Esophagus muscularis mucosa (tissue), 4 donors: ENCODE measurements around the gene CPA4.

Experiments used
- EP300 ChIP-seq: sonication (generic); formaldehyde crosslinking; IDR thresholded peaks from one replicate; pipeline ENCODE4 v1.6.1; 2017; ENCODE audit warnings: antibody characterized with exemption
- POLR2A ChIP-seq: fragments of 450-650 bp; IDR thresholded peaks from one replicate; pipeline ENCODE4 v1.6.1; 2017; ENCODE audit warnings: antibody characterized with exemption, moderate library complexity, mild to moderate bottlenecking, low read depth
- POLR2AphosphoS5 ChIP-seq, 2 donors: sonication (generic); formaldehyde crosslinking; IDR thresholded peaks; one replicate each; pipeline ENCODE4 v1.6.1; 2017; ENCODE audit warnings: antibody characterized with exemption in 2 of 2
- TF ChIP-seq, protein P1 (sequence below), 3 experiments: fragments of 200-600 bp in 2 of 3; fragments of 450-650 bp in 1 of 3; sonication (generic) in 2 of 3; IDR thresholded peaks; one replicate each; pipeline ENCODE4 v1.5.1; 2017 to 2019; ENCODE audit warnings: antibody characterized with exemption in 3 of 3, mild to moderate bottlenecking in 2 of 3, moderate library complexity in 1 of 3

DNA sequence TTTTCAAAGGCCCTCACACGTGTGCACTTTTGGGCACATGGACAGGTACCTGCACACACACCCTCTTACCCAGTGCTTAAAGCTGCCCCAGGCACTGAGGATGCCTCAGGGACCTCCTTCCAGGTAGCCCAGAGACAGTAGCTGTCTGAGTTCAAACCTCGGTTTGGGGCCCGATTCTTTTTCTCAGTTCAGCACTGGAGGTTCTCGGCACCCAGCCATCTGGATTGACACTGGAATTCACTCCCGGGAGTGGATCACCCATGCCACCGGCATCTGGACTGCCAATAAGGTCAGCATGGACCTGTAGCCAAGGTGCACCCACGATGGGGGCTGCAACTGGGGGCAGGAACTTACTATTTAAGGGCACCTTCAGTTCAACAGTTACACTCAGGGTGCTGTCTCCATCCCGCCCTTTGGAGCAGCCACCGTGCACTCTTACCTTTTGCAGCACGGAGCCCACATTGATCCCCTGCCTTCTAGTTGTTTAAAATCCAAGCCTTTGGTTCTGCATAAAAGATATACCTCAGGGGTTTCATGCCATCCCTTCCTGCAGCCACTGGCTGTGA lies 69.4 kb downstream of the CPA4 start:
- TF ChIP-seq, protein P1, sequence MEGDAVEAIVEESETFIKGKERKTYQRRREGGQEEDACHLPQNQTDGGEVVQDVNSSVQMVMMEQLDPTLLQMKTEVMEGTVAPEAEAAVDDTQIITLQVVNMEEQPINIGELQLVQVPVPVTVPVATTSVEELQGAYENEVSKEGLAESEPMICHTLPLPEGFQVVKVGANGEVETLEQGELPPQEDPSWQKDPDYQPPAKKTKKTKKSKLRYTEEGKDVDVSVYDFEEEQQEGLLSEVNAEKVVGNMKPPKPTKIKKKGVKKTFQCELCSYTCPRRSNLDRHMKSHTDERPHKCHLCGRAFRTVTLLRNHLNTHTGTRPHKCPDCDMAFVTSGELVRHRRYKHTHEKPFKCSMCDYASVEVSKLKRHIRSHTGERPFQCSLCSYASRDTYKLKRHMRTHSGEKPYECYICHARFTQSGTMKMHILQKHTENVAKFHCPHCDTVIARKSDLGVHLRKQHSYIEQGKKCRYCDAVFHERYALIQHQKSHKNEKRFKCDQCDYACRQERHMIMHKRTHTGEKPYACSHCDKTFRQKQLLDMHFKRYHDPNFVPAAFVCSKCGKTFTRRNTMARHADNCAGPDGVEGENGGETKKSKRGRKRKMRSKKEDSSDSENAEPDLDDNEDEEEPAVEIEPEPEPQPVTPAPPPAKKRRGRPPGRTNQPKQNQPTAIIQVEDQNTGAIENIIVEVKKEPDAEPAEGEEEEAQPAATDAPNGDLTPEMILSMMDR (IDR thresholded peaks at IDR 0.05) = no peak
- TF ChIP-seq POLR2A (no peak), POLR2AphosphoS5 (IDR thresholded peaks at IDR 0.05) (no peak), EP300 (no peak)
